HT-29 (cell line): ENCODE measurements around the gene SLC39A7. TPM values are rescaled to one million over a fixed set of nuclear protein-coding genes. Genes with fewer than 3 reads are reported as not detected.

Source experiments
- DNase-seq: peaks from one replicate; pipeline ENCODE4 v3.0.0-alpha.2; 2015; ENCODE audit warnings: low spot score
- total RNA-seq: library from RNA; depleted of rRNA; stranded (reverse); fragments of >200 nt; shearing (Covaris generic); gene quantifications from 2 replicates; pipeline ENCODE4 v1.2.3, GENCODE V29; 2014; rRNA removed

SLC39A7 gene, protein sequence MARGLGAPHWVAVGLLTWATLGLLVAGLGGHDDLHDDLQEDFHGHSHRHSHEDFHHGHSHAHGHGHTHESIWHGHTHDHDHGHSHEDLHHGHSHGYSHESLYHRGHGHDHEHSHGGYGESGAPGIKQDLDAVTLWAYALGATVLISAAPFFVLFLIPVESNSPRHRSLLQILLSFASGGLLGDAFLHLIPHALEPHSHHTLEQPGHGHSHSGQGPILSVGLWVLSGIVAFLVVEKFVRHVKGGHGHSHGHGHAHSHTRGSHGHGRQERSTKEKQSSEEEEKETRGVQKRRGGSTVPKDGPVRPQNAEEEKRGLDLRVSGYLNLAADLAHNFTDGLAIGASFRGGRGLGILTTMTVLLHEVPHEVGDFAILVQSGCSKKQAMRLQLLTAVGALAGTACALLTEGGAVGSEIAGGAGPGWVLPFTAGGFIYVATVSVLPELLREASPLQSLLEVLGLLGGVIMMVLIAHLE
- total RNA-seq = 131 and 147 TPM in 2 replicates

- DNase-seq = peak; percentile 99
These were observed at the start of gene SLC39A7, which contains the start of gene RXRB for GRCh38 chr6:33200219-33201146. Gene SLC39A7 (plus strand): TSS chr6:33200867. CDS start chr6:33201246, 379 bp downstream. Gene RXRB (minus strand): TSS chr6:33200665. CDS start chr6:33200476, 189 bp downstream.

- DNase-seq = no peak
These were observed 49.6 kb upstream of the SLC39A7 start for GRCh38 chr6:33151050-33151449.

DNA sequence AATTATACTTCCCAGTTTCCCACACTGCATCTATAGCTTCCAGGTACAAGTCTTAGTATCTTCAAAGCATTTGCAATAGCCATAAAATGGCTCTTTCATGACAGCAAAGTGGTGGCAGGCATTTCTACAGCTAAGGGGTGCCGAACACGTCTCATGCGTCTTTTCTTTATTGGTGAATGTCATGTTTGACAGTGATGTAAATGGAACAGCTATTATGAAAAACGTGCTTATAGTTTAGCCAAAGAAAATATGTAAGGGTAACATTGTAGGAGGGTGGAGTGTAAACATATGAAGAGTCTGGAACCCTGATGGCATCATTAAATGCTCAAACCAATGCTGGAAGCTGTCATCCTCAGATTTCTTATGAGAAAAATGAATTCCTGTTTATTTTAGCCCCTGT is 46.3 kb upstream of the SLC39A7 start:
- DNase-seq = no peak

DNA sequence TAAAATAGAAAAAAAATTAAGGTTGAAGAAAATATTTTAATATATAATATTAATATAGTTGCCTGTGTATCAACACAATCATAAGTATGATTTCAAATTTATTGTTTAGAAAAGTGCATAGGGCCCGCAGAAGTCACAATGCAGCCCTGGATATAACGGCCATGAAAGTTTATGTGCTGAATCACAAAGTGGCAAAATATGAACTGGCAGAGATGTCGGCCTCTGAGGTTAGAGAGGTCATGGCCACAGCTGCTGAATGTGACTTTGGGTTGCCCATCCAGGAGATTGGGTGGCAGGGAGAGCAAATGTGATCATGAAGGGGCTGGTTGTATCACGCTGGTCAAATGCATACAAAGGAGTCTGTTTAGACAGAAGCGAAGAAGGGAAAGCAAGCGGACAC is 44.1 kb upstream of the SLC39A7 start:
- no peak for DNase-seq

- DNase-seq = no peak
These were observed 43.7 kb upstream of the SLC39A7 start for GRCh38 chr6:33156964-33157363.

- no peak for DNase-seq
These were observed 40.6 kb upstream of the SLC39A7 start for GRCh38 chr6:33160096-33160495.

GRCh38 chr6:33160728-33161344 is 39.8 kb upstream of the SLC39A7 start:
- no peak for DNase-seq

GRCh38 chr6:33161354-33162331 is 39.0 kb upstream of the SLC39A7 start:
- peak; percentile 65 for DNase-seq

GRCh38 chr6:33163540-33163939 is 37.1 kb upstream of the SLC39A7 start:
- no peak for DNase-seq

- DNase-seq = no peak
These were observed 36.5 kb upstream of the SLC39A7 start for GRCh38 chr6:33164176-33164575.

- DNase-seq = no peak
These were observed 35.8 kb upstream of the SLC39A7 start for GRCh38 chr6:33164665-33165373.

GRCh38 chr6:33165581-33166258 is 34.9 kb upstream of the SLC39A7 start:
- DNase-seq = no peak

DNA sequence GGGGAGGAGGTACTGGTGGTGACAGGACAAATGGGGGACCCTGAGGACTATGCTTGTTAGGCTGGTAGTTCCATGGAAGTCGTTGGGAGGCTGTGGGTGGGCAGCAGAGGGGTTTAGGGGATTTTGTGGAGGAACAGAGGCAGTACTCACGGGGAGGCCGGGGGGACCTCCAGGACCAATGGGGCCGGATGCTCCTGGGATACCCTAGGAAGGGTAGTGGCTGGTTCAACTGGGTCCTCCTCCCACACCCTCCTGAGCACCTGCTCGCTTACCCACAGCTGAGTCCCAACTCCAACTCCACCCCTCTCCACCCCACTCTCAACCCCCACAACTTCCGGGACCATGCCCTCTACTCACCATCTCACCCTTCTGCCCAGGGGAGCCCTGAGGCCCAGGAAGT is 34.3 kb upstream of the SLC39A7 start:
- no peak for DNase-seq

- DNase-seq = no peak
These were observed 33.9 kb upstream of the SLC39A7 start for GRCh38 chr6:33166811-33167210.

- DNase-seq = no peak
These were observed 33.0 kb upstream of the SLC39A7 start for GRCh38 chr6:33167374-33168283.

DNA sequence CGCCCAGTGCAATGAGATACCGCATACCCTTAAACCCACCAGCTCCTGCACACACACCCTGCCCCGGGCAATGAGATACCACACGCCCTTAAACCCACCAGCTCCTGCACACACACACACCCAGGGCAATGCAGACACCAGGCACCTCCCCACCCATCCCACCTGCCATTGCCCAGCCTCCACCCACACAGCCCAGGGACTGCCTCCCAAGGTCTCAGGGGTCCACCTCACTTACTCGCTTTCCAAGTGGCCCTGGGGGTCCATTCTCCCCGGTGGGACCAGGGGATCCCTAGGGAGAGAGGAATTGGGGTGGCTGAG is 32.4 kb upstream of the SLC39A7 start:
- DNase-seq = no peak

- DNase-seq = no peak
These were observed 32.0 kb upstream of the SLC39A7 start for GRCh38 chr6:33168639-33169038.
